ENCODE measurements around the gene SH3RF3.

- TF ChIP-seq POLR2A (IDR thresholded peaks at IDR 0.05; ENCODE audit: low read depth, low read length) (no peak), POLR2AphosphoS5 (IDR thresholded peaks at IDR 0.05; ENCODE audit: low read depth, low read length) (no peak), TAF1 (IDR thresholded peaks at IDR 0.05; ENCODE audit: low read depth, low read length) (no peak), POU2F2 (IDR thresholded peaks at IDR 0.05; ENCODE audit: low read depth, low read length) (no peak)
These were observed 80.9 kb downstream of the SH3RF3 start for GRCh38 chr2:109209941-109210340.
